Calu3 (cell line): ENCODE data around the gene TLL2. TPM values are rescaled to one million over a fixed set of nuclear protein-coding genes. Genes with fewer than 3 reads are reported as not detected.

Experiments used
- BruUV-seq: library from RNA; stranded (reverse); fragments of 400-500 nt; replicated peaks from 2 replicates; lab custom pipeline; 2021; lab: Mats Ljungman, UMichigan
- CTCF ChIA-PET: fragments of 300-600 bp; sonication (Branson Sonifier 250); formaldehyde crosslinking; loops from one replicate; lab custom pipeline; 2022; ENCODE audit warnings: antibody characterized with exemption; lab: Charles Lee
- DNase-seq: peaks from one replicate; pipeline ENCODE4 v3.0.0; 2022
- H3K27ac Mint-ChIP-seq: one replicate; pipeline ENCODE4 v1.8.0; 2022; ENCODE audit warnings: mixed read lengths; ENCODE audit not compliant: unreplicated experiment
- H3K27me3 Mint-ChIP-seq: one replicate; pipeline ENCODE4 v1.8.0; 2022; ENCODE audit warnings: mixed read lengths; ENCODE audit not compliant: unreplicated experiment
- H3K36me3 Mint-ChIP-seq: one replicate; pipeline ENCODE4 v1.8.0; 2022; ENCODE audit warnings: mild to moderate bottlenecking, moderate library complexity, mixed read lengths; ENCODE audit not compliant: insufficient read depth, unreplicated experiment
- H3K4me1 Mint-ChIP-seq: one replicate; pipeline ENCODE4 v1.8.0; 2022; ENCODE audit warnings: mild to moderate bottlenecking, low read depth, mixed read lengths; ENCODE audit not compliant: unreplicated experiment
- H3K4me3 Mint-ChIP-seq: one replicate; pipeline ENCODE4 v1.8.0; 2022; ENCODE audit warnings: mild to moderate bottlenecking, low read depth, moderate library complexity, mixed read lengths; ENCODE audit not compliant: unreplicated experiment
- H3K9me3 Mint-ChIP-seq: one replicate; pipeline ENCODE4 v1.8.0; 2022; ENCODE audit warnings: low read depth, mixed read lengths; ENCODE audit not compliant: unreplicated experiment
- CTCF ChIP-seq: fragments of 200-600 bp; IDR thresholded peaks from one replicate; pipeline ENCODE4 v1.8.0; 2022; ENCODE audit warnings: antibody characterized with exemption; ENCODE audit not compliant: unreplicated experiment
- intact Hi-C: fragments of 100-400 bp; cut with micrococcal nuclease; formaldehyde crosslinking; loops from one replicate; pipeline ENCODE4 v1.10.0; 2022; ENCODE audit not compliant: unreplicated experiment
- total RNA-seq: library from RNA; stranded (reverse); gene quantifications from 2 replicates; pipeline ENCODE4 v1.2.3, GENCODE V29; 2022

The TLL2 gene
- total RNA-seq, 1 experiment from 2014 or later: 0.66 TPM

GRCh38 chr10:96400465-96400864 lies 113.3 kb downstream of the TLL2 start:
- Mint-ChIP-seq H3K9me3 (no peaks in the 10 kb centered on the region), H3K27me3 (peaks cover 75% of the 10 kb centered on the region), H3K4me3 (no peak overlapping the region), H3K36me3 (no peaks in the 10 kb centered on the region), H3K4me1 (no peaks in the 10 kb centered on the region), H3K27ac (no peak overlapping the region)
- no peak for TF ChIP-seq CTCF
- CTCF ChIA-PET: no interaction called here
- intact Hi-C loops: no loop called here
- BruUV-seq: no TSS peak
- DNase-seq: no peak

- CTCF ChIA-PET: no interaction called here
- no peaks in the 10 kb centered on the region for H3K4me1 Mint-ChIP-seq
- BruUV-seq: no TSS peak
- H3K4me3 Mint-ChIP-seq: no peak overlapping the region
- peaks cover 65% of the 10 kb centered on the region for H3K27me3 Mint-ChIP-seq
- H3K36me3 Mint-ChIP-seq: no peaks in the 10 kb centered on the region
- TF ChIP-seq CTCF: no peak
- intact Hi-C loops: loop anchor here (5.0 kb wide), 1 partner anchor 114 kb away; the partner anchor contains the start of gene TLL2
- no peak for DNase-seq
- H3K27ac Mint-ChIP-seq: no peak overlapping the region
- H3K9me3 Mint-ChIP-seq: no peaks in the 10 kb centered on the region
Measured at GRCh38 chr10:96397902-96398301, 115.8 kb downstream of the TLL2 start.

- intact Hi-C loops: loop anchor here (5.0 kb wide), 1 partner anchor 116 kb away; the partner anchor contains the start of gene TLL2
- CTCF ChIA-PET: no interaction called here
- no peak overlapping the region for H3K4me3 Mint-ChIP-seq
- H3K36me3 Mint-ChIP-seq: no peaks in the 10 kb centered on the region
- H3K9me3 Mint-ChIP-seq: no peaks in the 10 kb centered on the region
- no TSS peak for BruUV-seq
- no peaks in the 10 kb centered on the region for H3K4me1 Mint-ChIP-seq
- H3K27me3 Mint-ChIP-seq: peaks cover 51% of the 10 kb centered on the region
- peak; percentile 59 for TF ChIP-seq CTCF
- H3K27ac Mint-ChIP-seq: no peak overlapping the region
- peak; percentile 47 for DNase-seq
Measured at GRCh38 chr10:96395931-96396877, 117.5 kb downstream of the TLL2 start.

GRCh38 chr10:96390460-96390864 lies 123.3 kb downstream of the TLL2 start:
- intact Hi-C loops: no loop called here
- CTCF ChIA-PET: no interaction called here
- H3K27me3 Mint-ChIP-seq: peaks cover 66% of the 10 kb centered on the region
- TF ChIP-seq CTCF: no peak
- no peak for DNase-seq
- no peaks in the 10 kb centered on the region for H3K4me1 Mint-ChIP-seq
- no TSS peak for BruUV-seq
- no peak overlapping the region for H3K27ac Mint-ChIP-seq
- H3K4me3 Mint-ChIP-seq: no peak overlapping the region
- no peaks in the 10 kb centered on the region for H3K9me3 Mint-ChIP-seq
- no peaks in the 10 kb centered on the region for H3K36me3 Mint-ChIP-seq
